ENCODE data around the gene SLC12A8. TPM values are rescaled to one million over a fixed set of nuclear protein-coding genes. Genes with fewer than 3 reads are reported as not detected.

SLC12A8 gene
- polyA plus RNA-seq, 1 of the 3 experiments (the other 2 are of a cell fraction), result 7.5 TPM

DNA sequence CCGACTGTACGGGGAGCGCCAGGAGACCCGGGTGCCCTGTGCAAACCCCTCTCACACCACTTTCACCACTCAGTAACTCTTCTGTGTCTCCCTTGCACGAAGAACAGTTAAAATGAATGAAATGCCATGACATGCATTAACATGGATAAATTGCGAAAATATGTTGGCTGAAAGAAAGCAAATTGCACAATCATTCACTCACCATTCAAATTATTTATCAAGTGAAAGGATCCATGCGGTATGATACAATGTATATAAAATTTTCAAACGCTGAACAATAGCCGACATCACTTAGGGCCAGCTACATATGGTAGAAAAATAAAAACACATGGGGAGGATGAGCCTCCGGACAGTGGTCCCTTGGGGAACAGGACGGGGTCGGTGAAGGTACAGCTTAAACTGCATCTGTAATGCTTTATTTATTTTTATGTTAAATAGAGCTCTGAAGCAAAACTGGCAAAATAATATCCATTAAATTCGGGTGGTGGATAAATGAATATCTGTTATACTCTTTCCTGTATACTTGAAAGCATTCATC, 45.9 kb downstream of the SLC12A8 start:
- Histone ChIP-seq H3K9ac (no peak overlapping the region), H3K27ac (ENCODE audit: low read depth in 2 of 2, low read length in 1 of 2) (no peak overlapping the region), H4K20me1 (ENCODE audit: insufficient read depth) (no peaks in the 10 kb centered on the region), H3K36me3 (replicated peaks in 1 of 2; ENCODE audit: control insufficient read depth in 1 of 2, insufficient read depth in 2 of 2, low read length in 1 of 2) (no peaks in the 10 kb centered on the region), H3K9me3 (no peaks in the 10 kb centered on the region), H3K27me3 (ENCODE audit: insufficient read depth) (no peaks in the 10 kb centered on the region), H3F3A (replicated peaks; ENCODE audit: insufficient read depth) (peaks cover 4% of the 10 kb centered on the region), H3K79me2 (ENCODE audit: insufficient read depth) (no peaks in the 10 kb centered on the region), H3K4me1 (ENCODE audit: control insufficient read depth in 1 of 2, insufficient read depth in 2 of 2, low read depth in 1 of 2, low read length in 1 of 2) (peaks cover 2 to 3% of the 10 kb centered on the region in 2 experiments; a peak in 1 of 4 replicates), H2AFZ (ENCODE audit: low read depth) (no peak overlapping the region), H3K4me3 (ENCODE audit: low read depth in 2 of 2, low read length in 1 of 2) (no peak overlapping the region), H3K9me2 (no peaks in the 10 kb centered on the region), H3K4me2 (no peak overlapping the region)
- ChIA-PET CTCF (no interaction called here), POLR2A (no interaction called here)
- DNase-seq, result no peak
- TF ChIP-seq TEAD4 (IDR thresholded peaks at IDR 0.05; ENCODE audit: borderline replicate concordance, insufficient read depth), result no peak
- TF ChIP-seq GATA2 (CRISPR knock-in tag; IDR thresholded peaks at IDR 0.05), result no peak
- no peak for TF ChIP-seq NFIC (IDR thresholded peaks at IDR 0.05; ENCODE audit: borderline replicate concordance)
- no peak for TF ChIP-seq RXRA (IDR thresholded peaks at IDR 0.05; ENCODE audit: borderline replicate concordance, low read depth)
- no peak for TF ChIP-seq TAF1 (IDR thresholded peaks at IDR 0.05; ENCODE audit: borderline replicate concordance, low read depth, low read length)
- no peak for TF ChIP-seq SMC3 (IDR thresholded peaks at IDR 0.05; ENCODE audit: low read depth, low read length)
- TF ChIP-seq, protein P1, sequence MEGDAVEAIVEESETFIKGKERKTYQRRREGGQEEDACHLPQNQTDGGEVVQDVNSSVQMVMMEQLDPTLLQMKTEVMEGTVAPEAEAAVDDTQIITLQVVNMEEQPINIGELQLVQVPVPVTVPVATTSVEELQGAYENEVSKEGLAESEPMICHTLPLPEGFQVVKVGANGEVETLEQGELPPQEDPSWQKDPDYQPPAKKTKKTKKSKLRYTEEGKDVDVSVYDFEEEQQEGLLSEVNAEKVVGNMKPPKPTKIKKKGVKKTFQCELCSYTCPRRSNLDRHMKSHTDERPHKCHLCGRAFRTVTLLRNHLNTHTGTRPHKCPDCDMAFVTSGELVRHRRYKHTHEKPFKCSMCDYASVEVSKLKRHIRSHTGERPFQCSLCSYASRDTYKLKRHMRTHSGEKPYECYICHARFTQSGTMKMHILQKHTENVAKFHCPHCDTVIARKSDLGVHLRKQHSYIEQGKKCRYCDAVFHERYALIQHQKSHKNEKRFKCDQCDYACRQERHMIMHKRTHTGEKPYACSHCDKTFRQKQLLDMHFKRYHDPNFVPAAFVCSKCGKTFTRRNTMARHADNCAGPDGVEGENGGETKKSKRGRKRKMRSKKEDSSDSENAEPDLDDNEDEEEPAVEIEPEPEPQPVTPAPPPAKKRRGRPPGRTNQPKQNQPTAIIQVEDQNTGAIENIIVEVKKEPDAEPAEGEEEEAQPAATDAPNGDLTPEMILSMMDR (IDR thresholded peaks at IDR 0.05), result no peak
- TF ChIP-seq POLR2AphosphoS5 (IDR thresholded peaks at IDR 0.05; ENCODE audit: low read depth, low read length), result no peak
- TF ChIP-seq, protein P2, sequence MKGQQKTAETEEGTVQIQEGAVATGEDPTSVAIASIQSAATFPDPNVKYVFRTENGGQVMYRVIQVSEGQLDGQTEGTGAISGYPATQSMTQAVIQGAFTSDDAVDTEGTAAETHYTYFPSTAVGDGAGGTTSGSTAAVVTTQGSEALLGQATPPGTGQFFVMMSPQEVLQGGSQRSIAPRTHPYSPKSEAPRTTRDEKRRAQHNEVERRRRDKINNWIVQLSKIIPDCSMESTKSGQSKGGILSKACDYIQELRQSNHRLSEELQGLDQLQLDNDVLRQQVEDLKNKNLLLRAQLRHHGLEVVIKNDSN (IDR thresholded peaks at IDR 0.05; ENCODE audit: borderline replicate concordance, low read depth), result no peak
- no peak for TF ChIP-seq RAD21 (IDR thresholded peaks at IDR 0.05; ENCODE audit: low read length)
- 88% methylated on average over 13 of the region's 13 CpGs for WGBS (ENCODE audit: low lambda C conversion rate)

DNA sequence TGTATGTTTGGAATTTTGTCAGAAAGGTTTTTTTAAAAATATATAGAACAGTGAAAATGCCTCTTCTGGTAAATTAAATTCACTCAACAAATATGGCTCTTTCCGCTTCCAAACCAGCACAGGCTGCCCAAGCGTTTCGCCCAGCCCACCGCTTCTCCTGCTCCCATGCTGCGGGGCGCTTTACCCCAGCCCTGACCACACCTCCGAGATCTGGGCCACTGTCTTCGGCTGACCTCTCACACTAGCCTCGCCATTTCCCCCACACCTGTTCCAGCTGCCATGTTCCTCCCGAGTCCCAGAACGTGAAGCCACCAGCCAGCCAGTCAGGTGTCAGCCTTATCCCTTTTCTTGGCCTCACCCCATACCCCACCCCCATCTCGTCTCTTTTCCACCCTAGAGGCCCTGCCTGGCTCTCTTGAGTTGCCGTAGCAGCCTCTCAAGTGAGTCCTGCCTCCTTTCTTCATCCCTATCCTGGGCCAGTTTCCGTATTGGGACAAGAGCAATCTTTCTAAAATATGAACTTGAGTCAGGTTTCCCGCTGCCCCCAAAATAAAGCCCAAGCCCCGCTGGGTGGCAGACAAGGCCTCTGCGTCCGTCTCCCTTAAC, 46.5 kb downstream of the SLC12A8 start:
- Histone ChIP-seq H3K9me3 (no peaks in the 10 kb centered on the region), H2AFZ (ENCODE audit: low read depth) (no peak overlapping the region), H3K27ac (ENCODE audit: low read depth in 2 of 2, low read length in 1 of 2) (no peak overlapping the region), H3K36me3 (replicated peaks in 1 of 2; ENCODE audit: control insufficient read depth in 1 of 2, insufficient read depth in 2 of 2, low read length in 1 of 2) (no peaks in the 10 kb centered on the region), H3K4me1 (ENCODE audit: control insufficient read depth in 1 of 2, insufficient read depth in 2 of 2, low read depth in 1 of 2, low read length in 1 of 2) (peaks cover 2 to 3% of the 10 kb centered on the region in 2 experiments; a peak in 1 of 4 replicates), H4K20me1 (ENCODE audit: insufficient read depth) (no peaks in the 10 kb centered on the region), H3K27me3 (ENCODE audit: insufficient read depth) (no peaks in the 10 kb centered on the region), H3K4me2 (no peak overlapping the region), H3K9ac (no peak overlapping the region), H3F3A (replicated peaks; ENCODE audit: insufficient read depth) (peaks cover 4% of the 10 kb centered on the region), H3K4me3 (ENCODE audit: low read depth in 2 of 2, low read length in 1 of 2) (no peak overlapping the region), H3K9me2 (no peaks in the 10 kb centered on the region), H3K79me2 (ENCODE audit: insufficient read depth) (no peaks in the 10 kb centered on the region)
- 92% methylated on average over 18 of the region's 18 CpGs for WGBS (ENCODE audit: low lambda C conversion rate)
- DNase-seq, result no peak
- POLR2A ChIA-PET, result no interaction called here
- CTCF ChIA-PET, result interaction anchor here (1.5 to 2.6 kb wide), 3 partner anchors 15 to 171 kb away, joined by 4 to 7 read pairs (median 5); no protein-coding TSS in a partner anchor
- TF ChIP-seq TCF12 (IDR thresholded peaks at IDR 0.05), result no peak
- no peak for TF ChIP-seq FOSL2 (IDR thresholded peaks at IDR 0.05; ENCODE audit: borderline replicate concordance, low read depth)
- no peak for TF ChIP-seq YY1 (IDR thresholded peaks at IDR 0.05; ENCODE audit: low read depth)
- TF ChIP-seq EZH2phosphoT487 (IDR thresholded peaks at IDR 0.05; ENCODE audit: borderline replicate concordance, low read depth), result no peak
- TF ChIP-seq, protein P1 (IDR thresholded peaks at IDR 0.05), result no peak
- TF ChIP-seq FOXM1 (IDR thresholded peaks at IDR 0.05; ENCODE audit: low read depth), result no peak
- no peak for TF ChIP-seq RXRA (IDR thresholded peaks at IDR 0.05; ENCODE audit: borderline replicate concordance, low read depth)
- TF ChIP-seq NFIC (IDR thresholded peaks at IDR 0.05; ENCODE audit: borderline replicate concordance), result no peak
- no peak for TF ChIP-seq TAF1 (IDR thresholded peaks at IDR 0.05; ENCODE audit: borderline replicate concordance, low read depth, low read length)
- TF ChIP-seq CHD2 (IDR thresholded peaks at IDR 0.05; ENCODE audit: low read length, partially characterized antibody), result no peak
- no peak for TF ChIP-seq SIN3A (IDR thresholded peaks at IDR 0.05; ENCODE audit: borderline replicate concordance, low read depth, low read length)
- TF ChIP-seq POLR2AphosphoS5 (IDR thresholded peaks at IDR 0.05; ENCODE audit: low read depth, low read length), result no peak

Measured in SK-N-SH (cell line).